Kidney tubule cell (primary cell): Measurements from ENCODE around the gene ZDHHC6.
"Not testable (repeated sequence)": the region's sequence is repeated elsewhere in the genome, so short reads cannot be mapped to it uniquely, and the experiment has no call there.

Source experiments
- DNase-seq: peaks from one replicate; pipeline ENCODE4 v3.0.0-alpha.2; 2018; ENCODE audit warnings: low spot score

Gene ZDHHC6, protein sequence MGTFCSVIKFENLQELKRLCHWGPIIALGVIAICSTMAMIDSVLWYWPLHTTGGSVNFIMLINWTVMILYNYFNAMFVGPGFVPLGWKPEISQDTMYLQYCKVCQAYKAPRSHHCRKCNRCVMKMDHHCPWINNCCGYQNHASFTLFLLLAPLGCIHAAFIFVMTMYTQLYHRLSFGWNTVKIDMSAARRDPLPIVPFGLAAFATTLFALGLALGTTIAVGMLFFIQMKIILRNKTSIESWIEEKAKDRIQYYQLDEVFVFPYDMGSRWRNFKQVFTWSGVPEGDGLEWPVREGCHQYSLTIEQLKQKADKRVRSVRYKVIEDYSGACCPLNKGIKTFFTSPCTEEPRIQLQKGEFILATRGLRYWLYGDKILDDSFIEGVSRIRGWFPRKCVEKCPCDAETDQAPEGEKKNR

DNA sequence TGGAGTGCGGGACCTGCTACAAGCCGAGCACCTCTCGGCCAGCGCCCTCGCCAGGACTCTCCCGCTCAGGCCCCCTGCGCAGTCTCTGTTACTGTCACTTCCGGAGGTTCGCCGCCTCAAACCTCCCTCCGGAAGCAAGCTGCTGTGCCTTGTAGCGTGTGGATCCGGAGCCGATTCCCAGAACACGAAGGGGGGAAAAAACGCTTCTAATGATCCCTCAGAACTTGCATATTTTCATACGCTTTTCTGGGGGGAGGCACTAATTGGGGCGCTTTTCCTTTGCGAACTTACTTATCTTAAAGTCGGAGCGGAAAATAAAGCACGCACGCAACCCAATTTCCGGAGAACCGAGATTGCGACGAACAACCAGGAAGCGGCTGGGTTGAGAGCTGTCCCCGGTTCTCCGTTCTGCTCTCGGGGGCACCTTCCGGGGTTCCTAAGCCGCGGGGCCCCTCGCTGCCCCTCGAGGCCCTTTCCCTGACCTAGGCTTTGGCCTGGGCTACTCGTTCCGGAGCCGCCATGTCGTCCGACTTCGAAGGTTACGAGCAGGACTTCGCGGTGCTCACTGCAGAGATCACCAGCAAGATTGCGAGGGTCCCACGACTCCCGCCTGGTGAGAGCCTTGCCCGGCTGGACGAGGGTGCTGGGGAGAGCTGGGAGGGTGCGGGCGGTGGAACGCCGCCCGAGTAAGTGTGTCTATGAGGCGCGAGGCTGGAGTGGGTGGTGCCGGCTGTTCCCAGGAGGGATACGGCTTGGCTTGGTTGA lies at the start of gene ZDHHC6, which contains the start of gene VTI1A:
Gene ZDHHC6 (minus strand): TSS at position 60 of the 765 bp plus-strand sequence. CDS start 1,478 bp downstream, outside the sequence.
Gene VTI1A (plus strand): TSS at position 361 of the 765 bp plus-strand sequence. CDS start 159 bp downstream, at position 520.
- DNase-seq, result peak; percentile 90

DNA sequence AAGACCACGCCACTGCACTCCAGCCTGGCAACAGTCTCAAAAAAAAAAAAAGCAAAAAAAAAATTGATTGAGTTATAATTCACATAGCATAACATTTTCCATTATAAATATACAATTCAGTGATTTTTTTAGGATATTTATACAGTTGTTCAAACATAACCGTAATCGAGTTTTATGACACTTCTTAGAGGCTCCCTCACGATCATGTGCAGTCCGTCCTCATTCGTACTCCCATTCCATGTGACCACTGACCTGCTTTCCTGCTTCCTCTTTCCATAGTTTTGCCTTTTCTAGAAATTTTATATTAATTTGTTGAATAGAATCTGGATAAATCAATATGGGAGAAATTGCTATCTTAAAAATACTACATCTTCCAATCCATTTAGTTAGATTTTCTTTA lies 46.0 kb upstream of the ZDHHC6 start:
- DNase-seq, result no peak

DNA sequence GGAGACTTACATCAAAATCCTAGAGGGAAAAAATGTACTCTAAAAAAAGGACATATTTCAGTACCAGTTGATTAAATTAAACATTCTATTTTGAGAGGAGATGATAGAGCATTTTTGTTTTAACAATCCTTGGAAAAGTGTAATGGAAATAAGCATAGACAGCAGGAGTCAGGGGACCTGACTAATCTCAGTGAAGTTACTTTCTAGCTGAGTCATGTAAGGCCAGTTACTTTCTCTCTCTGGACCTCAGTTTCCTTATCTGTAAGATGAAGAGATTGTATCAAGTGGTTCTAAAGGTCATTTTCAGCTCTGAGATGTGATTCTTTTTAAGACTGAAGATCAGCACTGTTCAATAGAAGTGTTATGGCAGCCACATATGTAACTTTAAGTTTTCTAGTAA lies 44.4 kb upstream of the ZDHHC6 start:
- peak; percentile 15 for DNase-seq

DNA sequence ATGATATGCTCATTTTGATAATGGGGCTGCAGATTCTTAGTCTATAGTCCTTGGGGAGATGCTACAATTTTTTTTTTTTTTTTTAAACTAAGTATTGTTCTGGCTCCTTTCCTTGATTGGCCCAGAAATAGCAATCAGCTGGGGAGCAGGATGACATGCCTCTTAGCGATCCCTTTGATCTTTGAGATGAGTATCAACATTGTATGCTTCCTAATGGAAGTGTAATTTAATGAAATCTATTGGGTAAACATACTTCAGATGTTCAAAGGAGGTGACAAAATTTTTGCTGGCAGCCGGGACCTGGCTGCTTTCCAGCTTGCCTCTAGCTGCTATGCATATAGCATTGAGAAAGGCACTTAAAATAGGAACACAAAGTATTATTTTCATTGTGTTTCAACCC lies 43.8 kb upstream of the ZDHHC6 start:
- DNase-seq, result peak; percentile 6

DNA sequence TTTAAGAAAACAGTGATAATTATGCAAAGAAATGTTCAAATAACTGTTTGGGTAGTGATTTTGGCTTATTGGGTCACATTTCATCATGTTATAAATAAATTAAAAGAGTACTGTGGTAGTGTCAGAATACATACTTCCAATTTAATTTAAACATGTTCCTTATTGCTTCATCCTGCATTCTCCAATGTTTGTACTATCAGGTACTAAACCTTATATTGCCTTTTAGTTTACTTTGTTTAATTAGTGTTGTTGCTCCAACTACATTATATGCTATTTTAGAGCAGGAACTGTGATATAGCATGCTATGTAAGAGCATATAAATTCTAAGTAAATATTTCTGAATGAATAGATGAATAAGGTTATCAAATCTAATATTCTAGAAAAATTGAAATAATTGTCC lies 41.2 kb upstream of the ZDHHC6 start:
- no peak for DNase-seq

- DNase-seq, result no peak
These were observed 37.7 kb upstream of the ZDHHC6 start for GRCh38 chr10:112484399-112484798.

DNA sequence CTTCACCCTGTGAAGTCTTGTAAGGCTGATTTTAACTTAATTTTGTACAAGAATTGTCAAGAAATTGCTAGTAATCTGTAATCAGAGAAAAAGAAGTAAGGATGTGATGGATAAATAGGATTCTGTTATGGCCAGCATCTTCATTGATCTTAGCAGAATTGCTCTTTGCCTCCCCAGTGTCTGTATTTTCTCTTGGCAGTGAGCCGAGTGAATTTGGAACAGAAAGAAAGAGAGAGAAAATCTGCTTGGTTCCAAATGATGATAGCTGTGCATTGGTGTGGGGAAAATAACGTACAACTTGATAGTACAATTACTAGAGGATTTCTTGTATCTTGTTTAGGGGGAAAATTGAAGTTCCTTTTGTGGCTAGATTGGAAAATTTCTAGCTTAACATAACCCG lies 34.9 kb upstream of the ZDHHC6 start:
- DNase-seq, result no peak

DNA sequence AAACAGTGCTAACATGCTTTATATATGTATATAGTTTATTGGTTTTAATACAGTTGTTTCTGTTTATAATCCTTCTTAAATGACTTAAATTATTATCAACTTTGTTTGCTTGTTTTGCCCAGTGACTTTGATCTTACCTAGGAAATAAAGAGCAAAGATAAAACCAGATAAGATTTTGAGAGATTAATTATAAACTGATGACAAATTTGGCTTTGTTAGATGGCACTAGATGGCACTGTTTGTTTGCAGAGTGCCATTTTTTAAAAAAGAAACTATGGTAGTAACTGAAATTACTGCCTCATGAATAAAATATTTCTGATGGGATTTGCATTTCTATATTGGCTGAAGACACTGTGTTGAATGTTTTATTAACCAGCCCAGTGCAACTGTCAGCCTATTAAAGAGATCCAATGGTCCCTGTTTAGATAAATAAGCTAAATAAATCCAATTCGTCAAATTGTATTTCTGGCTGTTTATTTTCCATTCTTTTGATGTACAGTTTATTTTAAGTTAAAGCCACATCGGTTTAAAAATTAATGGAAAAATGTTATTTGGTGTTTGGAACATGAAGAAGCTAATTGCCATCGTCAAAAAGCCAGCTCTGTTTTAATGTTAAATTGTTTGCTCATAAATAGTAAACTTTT lies 29.0 kb upstream of the ZDHHC6 start:
- DNase-seq, result peak; percentile 12

DNA sequence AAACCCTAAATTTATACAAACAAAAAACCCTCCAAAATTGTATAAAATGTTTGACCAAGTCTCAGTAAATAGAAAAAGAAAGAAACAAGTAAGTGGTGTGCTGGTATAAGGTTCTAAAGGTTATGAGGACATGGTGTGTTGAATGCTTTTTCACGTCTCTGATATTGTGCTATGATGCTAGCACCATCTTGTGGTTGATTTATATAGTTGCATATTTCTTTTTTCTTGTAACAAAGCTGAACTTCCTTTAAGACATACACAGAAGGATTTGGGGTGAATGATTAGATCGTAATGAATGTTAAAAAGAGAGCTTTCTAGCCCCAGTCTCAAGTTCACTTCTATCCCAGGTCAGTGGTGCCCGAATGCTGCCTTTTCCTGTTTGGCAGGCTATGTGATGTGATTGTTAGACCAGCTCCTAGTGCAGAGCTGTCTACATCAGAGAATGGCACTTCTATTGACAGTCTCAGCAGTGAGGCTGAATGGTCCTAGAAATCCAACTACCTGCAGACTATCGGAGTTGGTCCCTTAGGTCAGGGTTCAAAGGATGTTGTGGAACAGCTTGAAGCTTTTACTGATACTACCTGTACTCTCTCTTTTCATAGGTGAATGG lies 25.3 kb upstream of the ZDHHC6 start:
- DNase-seq, result peak; percentile 58

DNA sequence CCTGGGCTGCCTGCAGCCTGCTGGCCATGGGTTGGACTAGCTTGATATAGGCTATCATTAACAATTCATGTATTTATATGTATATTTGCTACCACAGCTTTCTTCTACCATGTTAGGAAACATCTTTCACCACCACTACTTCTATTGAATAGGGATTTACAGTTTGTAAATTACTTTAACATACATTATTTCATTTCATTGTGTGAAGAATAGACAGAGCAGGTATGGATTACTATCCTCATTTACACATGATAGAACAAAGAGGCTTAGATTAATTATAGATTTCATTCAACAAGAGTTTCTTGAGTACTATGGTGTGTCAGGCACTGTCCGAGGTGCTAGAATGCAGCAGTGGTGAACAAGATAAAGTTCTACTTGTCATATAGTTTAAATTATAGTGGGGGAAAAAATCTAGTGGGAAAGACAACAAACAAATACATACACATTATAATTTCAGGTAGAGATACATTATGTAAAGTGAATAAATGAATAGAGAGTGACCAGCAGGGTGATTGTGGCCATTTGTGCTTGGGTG lies 20.9 kb upstream of the ZDHHC6 start:
- no peak for DNase-seq

- no peak for DNase-seq
These were observed 20.1 kb upstream of the ZDHHC6 start for GRCh38 chr10:112466802-112467201.

DNA sequence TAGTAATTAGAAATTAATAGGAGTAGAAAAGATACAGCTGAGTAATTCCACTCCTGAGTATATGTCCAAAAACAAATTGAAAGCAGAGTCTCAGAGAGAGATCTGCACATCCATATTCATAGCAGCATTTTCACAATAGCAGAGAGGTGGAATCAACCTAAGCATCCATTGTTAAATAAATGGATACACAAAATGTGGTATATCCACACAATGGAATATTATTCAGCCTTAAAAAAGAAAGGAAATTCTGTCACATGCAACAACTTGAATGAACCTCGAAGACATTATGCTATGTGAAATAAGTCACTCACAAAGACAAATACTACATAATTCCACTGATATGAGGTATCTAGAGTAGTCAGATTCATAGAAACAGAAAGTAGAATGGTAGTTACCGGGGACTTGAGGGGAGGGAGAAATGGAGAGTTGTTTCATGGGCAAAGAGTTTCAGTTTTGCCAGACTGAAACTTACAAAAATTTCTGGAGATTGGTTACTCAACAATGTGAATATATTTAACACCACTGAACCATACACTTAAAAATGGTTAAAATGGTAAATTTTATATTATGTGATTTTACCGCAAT lies 18.7 kb upstream of the ZDHHC6 start:
- no peak for DNase-seq

- DNase-seq, result not testable (repeated sequence)
These were observed 17.4 kb upstream of the ZDHHC6 start for GRCh38 chr10:112464074-112464473.

DNA sequence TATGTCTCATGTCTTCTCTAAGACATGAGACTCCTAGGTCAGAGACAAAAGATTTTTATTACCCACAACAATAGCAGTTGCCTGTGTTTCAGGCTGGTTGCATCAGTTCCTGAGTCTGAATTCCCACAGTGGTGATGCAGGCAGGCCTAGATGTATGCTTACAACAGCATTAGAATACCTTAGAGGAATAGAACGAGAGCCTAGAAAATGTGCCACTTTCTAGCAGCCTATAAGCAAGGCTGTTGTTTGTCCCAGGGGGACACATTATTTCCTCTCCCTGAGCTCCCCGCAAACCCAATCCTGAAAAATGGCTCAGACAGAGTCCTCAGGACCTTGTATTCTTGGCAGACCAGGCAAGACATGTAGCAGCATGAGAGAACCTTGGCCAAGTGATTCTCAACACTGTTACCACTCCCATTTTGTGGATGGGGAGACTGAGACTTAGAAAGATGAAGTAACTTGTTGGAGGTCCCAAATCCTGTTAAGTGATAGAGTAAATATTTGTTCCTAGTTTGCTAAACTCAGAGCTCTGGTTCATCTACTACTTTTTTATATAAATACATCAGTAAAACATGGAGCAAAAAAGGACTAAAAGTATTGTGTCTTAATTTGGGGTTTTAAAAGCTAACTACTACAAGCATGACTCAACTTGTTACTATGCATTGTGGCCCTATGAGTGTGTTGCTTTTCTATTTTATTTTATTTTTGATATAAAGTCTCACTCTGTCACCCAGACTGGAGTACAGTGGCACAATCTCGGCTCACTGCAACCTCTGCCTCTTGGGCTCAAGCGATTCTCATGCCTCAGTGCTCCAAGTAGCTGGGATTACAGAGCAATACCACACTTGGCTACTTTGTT lies 14.5 kb upstream of the ZDHHC6 start:
- DNase-seq, result peak; percentile 78

- DNase-seq, result no peak
These were observed 13.7 kb upstream of the ZDHHC6 start for GRCh38 chr10:112460366-112460765.

DNA sequence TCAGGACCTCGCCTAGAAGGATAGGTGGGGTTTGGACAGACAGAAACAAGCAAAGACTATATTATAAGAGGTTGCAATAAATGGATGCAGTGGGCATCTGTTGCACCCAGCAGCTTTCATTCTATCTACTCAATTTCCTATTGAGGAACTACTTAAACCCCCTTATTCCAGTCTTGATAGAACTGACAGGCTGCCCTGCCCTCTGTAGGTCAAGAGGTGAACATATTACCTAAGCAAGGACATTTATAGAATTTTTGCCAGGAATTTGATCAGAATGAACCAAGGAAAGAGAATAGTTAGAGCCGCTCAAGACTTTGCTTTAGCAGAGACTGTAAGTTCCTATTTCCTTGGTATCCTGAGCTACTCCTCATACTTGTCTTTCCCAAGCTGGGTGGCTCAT lies 9.8 kb upstream of the ZDHHC6 start:
- no peak for DNase-seq

- no peak for DNase-seq
These were observed 8.4 kb upstream of the ZDHHC6 start for GRCh38 chr10:112454910-112455779.

GRCh38 chr10:112448888-112449287 lies 2.2 kb upstream of the ZDHHC6 start:
- DNase-seq, result no peak

DNA sequence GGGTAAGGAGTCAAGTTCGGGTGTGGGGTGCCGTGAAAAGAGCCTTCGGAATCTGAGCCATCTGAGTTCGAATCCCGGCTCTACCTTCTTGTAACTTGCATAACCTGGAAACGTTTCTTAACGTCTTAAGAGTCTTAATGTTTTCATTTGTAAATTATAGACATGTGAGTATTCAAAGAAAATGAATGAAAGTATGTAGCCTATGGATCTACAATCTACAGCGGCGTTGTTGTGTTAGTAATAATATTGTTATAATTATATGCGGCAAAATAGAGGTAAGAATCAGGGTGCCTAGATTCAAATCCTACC lies 860 bp upstream of the ZDHHC6 start:
- DNase-seq, result no peak
